NCI-H226 (cell line): Measurements from ENCODE around the gene RTN4R.

Experiments used
- DNase-seq: peaks from one replicate; pipeline ENCODE4 v3.0.0-alpha.2; 2015

Gene RTN4R

GRCh38 chr22:20226760-20227350 is 41.3 kb downstream of the RTN4R start:
- no peak for DNase-seq

- DNase-seq, result no peak
Observed at GRCh38 chr22:20226077-20226716, 41.9 kb downstream of the RTN4R start.

DNA sequence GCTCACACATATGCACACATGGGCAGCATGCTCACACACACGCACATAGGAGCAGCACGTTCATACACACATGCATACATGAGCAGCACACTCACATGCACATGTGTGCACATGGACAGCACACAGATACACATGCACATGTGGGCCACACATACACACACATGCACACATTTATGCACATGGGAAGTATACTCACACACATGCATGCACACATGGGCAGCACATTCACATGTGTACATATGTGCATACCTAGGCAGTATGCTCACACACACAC is 42.5 kb downstream of the RTN4R start:
- no peak for DNase-seq

DNA sequence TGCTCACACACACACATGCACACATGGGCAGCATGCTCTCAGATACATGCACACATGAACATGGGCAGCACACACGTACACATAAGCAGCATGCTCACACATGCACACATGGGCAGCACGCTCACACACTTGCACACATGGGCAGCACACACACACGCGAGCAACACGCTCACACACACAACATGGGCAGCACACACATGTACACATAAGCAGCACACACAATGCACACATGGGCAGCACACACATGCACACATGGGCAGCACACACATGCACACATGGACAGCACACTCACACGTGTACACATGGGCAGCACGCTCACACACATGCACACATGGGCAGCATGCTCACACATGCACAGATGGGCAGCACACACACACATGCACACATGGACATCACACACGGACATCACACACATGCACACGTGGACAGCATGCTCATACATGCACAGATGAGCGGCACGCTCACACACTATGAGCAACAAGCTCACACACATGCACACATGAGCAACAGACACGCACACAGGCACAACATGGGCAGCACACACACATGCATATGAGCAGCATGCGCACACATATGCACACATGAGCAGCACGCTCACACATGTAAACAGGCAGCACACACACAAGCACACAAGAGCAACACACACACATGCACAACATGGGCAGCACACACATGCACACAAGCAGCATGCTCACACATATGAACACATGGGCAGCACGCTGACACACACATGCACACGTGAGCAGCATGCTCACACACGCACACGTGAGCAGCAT is 43.0 kb downstream of the RTN4R start:
- no peak for DNase-seq

GRCh38 chr22:20224256-20224626 is 43.9 kb downstream of the RTN4R start:
- DNase-seq, result no peak

DNA sequence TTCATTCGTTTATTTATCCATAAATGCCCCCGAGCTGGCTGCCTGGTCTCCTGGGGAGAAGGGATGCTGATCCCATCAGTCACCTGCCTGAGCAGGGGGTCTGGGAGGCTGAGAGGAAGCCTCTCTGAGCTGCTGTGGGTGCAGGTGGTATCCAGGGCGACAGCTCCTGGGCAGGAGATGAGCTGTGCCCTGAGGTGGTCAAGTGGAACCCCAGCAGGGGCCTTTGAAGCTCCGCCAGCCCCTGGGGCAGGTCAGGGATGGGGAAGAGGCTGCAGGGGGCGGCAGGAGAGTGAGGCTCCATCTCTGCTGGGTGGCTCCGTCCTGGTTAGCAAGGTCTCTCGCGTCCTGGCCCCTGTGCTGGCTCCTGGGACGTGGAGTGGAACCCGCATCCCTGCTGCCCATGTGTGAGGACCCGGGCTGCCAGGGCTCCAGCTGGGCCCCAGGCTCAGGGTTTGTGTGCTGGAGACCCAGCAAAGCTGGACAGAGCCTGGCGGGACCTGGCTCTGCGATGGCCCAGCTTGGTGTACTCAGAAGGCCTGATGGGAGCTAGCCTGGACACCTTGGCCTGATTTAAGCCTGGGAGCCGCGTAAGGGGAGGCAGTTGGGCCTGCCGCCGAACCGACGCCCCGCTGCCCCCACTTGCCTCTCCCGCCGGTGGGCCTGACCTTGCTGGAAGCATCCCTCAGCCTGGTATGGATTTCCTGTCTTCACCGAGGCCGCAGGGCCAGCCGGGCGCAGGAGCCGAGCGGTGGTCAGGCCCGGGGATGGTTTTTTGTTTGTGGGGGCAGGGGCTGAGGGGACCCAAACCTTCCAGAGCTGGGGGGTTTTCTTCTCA is 44.5 kb downstream of the RTN4R start:
- no peak for DNase-seq

GRCh38 chr22:20222764-20223420 is 45.2 kb downstream of the RTN4R start:
- no peak for DNase-seq

DNA sequence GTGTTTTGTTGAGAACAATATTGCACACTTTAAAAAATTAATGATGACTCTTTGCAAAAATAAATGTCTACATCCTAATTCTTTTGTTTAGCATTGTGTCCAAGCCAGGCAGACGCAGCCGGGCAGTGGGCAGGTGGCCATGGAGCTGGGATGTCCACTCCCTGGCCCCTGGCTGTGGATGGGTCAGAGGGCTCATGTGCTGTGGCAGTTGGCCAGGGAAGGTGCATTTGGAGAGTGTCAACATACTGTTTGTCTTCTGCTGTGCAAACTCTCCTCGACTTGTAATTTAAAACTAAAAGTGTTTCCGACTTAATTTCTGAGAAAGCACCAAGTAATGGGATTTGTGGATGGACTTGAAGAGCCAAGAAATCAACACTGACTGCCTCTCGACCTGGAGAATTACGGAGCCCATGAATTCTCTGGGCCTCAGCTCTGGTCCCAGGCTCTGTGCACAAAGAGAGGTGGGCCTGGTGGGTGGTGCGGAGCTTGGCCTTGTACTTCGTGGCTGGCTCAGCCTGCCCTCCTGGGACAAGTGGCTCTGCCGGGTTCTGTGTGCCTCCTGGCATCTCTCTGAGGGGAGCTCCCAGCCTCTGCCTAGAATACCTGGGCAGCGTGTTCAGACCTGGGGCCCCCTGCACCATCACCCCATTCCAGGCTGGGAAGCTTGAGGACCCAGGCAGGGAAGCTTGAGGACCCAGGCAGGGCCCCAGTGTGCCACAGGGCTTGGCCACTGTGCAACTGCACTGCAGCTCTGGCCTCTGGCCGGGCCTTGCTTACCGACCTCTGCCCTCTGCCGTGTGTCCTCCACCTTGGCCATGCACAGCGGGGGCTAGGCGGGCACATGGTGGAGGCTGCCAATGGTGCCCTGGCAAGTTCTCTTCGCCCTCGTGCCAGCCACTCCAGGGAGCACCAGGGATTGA is 46.4 kb downstream of the RTN4R start:
- no peak for DNase-seq

GRCh38 chr22:20220629-20221026 is 47.5 kb downstream of the RTN4R start:
- no peak for DNase-seq

GRCh38 chr22:20219667-20220628 is 48.2 kb downstream of the RTN4R start:
- DNase-seq, result no peak

GRCh38 chr22:20218987-20219386 is 49.1 kb downstream of the RTN4R start:
- no peak for DNase-seq

GRCh38 chr22:20218326-20218872 is 49.7 kb downstream of the RTN4R start:
- DNase-seq, result no peak

DNA sequence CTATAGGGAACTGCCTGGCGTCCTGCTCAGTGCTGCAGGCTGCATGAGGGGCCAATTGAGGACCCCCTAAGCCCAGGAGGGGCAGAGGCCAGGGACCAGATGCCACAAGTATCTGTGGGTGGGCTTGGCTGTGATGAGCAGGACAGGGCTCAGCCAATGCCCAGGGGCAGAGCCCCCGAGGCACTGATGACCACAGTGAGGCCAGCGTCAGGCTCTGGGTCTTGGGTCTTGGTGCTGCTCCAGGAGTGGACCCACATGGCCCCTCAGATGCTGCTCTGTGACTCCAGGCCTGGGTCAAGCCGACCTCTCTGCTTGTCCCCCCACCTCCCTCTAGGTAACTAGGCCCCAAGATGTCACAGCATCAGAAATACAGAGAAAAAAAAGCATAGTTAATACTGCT is 50.6 kb downstream of the RTN4R start:
- no peak for DNase-seq

DNA sequence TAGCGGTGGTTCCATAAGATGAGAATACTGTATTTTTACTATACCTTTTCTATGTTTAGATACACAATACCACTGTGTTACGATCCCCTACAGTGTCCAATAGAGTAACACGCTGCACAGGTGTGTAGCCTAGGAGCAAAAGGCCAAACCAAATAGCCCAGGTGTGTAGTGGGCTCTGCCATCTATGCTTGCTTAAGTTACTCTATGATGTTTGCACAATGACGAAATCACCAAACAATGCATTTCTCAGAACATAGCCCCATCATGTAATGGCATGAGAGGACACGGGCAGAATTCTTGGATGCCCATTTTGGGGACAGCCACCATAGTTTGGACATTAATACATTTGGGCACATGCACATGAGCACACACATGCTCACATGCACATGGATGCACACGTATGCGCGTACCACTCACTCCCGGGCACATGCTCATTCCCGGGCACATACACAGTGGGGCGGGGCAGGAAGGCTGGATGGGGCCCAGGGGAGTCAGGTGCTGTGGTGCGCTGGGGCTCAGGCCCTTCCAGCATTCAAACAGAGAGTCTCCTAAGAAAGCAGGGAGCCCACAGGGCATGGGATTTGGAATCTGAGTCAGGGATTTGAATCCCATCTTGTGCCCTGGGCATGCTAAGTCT is 51.1 kb downstream of the RTN4R start:
- DNase-seq, result no peak

DNA sequence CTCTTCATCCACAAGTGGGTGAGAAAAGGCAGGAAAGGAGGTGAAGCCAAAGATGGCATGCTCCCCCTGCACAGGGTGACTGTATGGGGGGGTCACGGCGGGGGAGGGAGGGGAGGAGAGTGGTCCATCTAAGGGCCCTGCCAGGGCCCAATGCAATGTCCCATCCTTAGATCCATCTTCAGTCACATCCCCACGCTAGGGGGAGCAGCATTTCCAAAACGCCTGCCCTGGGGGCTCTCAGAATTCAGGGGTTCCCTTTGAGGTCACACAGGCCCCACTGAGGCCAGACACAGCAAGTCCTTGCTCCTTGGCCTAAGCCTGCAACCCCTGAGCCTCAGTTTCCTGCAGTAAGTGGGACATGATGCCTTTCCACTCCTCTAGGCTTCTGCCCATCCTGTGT is 52.4 kb downstream of the RTN4R start:
- DNase-seq, result no peak

DNA sequence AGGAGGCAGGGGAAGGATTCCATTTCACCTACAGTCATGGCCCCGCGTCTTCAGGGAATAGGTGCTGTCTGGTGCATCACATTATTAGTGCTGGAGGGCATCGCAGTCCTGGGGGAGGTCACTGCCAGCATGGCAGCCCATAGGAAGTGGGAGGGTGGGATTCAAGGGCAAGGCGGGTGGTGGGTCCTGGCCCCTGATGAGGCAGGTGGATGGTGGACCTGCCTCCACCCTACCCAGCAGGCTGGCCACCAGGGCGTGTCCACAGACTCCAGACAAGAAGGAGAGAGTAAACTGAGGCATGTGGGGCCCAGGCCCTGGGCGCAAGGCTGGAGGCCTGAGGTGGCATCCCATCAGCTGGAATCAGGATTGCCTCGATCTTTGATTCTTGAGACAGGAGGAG is 53.3 kb downstream of the RTN4R start:
- no peak for DNase-seq

DNA sequence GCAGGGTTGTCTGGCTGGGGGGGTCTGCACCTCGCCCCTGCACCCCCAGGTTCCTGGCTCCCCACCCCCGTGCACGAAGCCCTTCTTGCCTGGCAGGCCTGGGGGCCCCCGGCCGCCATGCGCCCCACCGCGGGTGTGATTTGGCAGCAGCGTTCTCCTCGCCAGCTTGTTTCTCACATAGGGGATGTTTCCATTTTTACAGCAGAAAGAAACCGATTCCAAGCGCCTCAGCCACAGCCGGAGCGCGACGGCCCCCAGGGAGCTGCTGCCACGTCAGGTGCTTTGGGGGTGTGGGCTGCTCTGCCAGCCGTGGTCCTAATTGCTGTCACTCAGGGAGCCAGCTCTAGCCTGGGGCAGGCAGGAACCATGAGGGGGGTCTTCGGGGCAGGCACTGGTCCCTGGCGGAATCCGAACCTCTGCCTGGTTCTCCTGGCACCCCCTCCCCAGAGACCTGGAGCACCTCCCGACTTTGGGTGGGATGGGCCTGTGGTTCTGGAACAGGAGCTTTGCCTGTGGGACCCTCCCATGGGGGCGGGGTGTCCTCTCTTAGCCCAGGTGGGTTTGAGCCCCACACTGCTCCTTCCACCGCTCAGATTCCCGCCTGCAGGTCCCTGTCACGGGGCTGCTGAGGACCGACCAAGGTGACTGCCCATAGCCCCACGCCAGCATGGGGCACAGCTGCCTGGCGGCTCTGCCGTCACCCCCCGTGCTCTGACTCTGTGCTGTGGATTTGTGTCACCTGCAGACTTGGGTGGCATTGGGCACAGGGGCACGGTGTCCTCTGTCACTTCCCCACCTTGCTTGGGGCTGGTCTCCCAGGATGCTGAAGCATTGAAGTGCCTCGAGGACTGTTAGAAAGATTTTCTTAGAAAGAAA is 54.0 kb downstream of the RTN4R start:
- DNase-seq, result no peak

DNA sequence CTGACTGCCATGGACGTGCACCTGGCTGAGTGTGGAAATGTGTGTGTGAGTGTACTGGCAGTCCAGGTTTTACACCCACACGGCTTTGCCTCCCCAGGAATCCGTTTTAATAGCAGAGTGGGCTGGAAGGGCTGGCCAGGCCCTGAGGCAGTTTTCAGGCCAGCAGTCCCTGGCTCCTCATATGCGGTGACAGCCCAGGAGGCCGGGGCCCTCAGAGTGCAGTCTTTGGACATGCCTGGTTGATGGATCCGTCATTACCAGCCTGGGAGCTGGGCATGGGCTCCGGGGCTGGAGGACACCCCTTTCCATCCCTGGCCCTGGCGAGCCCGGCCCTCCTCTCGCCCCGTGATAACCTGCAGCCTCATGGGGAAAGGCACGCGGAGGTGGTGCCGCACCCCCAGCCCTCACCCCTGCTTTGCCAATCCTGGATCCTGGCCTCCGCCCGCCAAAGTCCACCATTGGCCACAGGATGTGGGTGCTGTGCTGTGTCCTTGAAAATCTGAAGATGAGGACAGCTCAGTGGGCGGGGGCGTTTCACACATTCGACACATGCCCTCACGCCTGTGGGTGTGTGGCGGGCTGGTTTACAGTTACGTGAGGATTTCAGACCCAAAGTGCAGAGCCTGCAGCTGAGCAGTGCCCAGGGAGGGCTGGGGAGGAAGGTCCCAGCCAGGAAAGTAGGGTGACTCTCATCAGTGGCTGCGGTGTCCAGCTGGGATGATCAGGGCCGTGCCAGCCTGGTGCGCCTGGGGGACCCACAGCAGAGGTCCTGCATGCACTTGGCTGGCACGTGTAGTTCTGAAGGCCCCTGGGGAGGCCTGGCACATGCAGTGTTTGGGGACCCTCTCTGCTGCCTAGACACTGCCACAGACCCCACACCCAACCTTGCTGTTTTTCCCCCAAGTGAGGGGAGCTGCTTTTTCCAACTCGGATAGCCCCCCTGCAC is 55.1 kb downstream of the RTN4R start:
- DNase-seq, result no peak
